Kidney (tissue), 14 donors: ENCODE data around the gene RIMS4. TPM values are rescaled to one million over a fixed set of nuclear protein-coding genes. Genes with fewer than 3 reads are reported as not detected.
A peak's percentile ranks its signal among the peaks of the same experiment; 100 is the strongest.

Experiments used
- DNase-seq, 5 donors: peaks; one replicate each; pipeline ENCODE4 v3.0.0-alpha.2; 2013 to 2020
- FAIRE-seq: peaks from 2 replicates; lab custom pipeline; 2012; peaks lifted over from hg19 to GRCh38; lab: Jason Lieb, UNC
- H3K27ac ChIP-seq, 2 donors: one replicate each; pipeline ENCODE4 v1.7.0; 2013; ENCODE audit warnings: low read depth in 2 of 2, low read length in 2 of 2, inconsistent platforms in 1 of 2
- H3K27me3 ChIP-seq: one replicate; pipeline ENCODE4 v1.7.1; 2013; ENCODE audit warnings: low read length, inconsistent platforms; ENCODE audit not compliant: control insufficient read depth, insufficient read depth
- H3K36me3 ChIP-seq, 3 donors: one replicate each; pipeline versions ENCODE4 v1.7.0 to v1.7.1; 2013; ENCODE audit warnings: low read length in 3 of 3, control low read depth in 1 of 3, inconsistent platforms in 1 of 3; ENCODE audit not compliant: insufficient read depth in 3 of 3, control insufficient read depth in 2 of 3
- H3K4me1 ChIP-seq, 3 donors: one replicate each; pipeline versions ENCODE4 v1.7.0 to v1.7.1; 2013; ENCODE audit warnings: low read length in 3 of 3, inconsistent platforms in 1 of 3, low read depth in 1 of 3; ENCODE audit not compliant: control insufficient read depth in 2 of 3, insufficient read depth in 2 of 3
- H3K4me3 ChIP-seq, 3 donors: one replicate each; pipeline versions ENCODE4 v1.7.0 to v1.8.1; 2013; ENCODE audit warnings: low read length in 3 of 3, control low read depth in 1 of 3, inconsistent platforms in 1 of 3
- H3K9ac ChIP-seq, 3 donors: one replicate each; pipeline versions ENCODE4 v1.7.0 to v1.7.1; 2013; ENCODE audit warnings: low read length in 3 of 3, control low read depth in 1 of 3, inconsistent platforms in 1 of 3
- H3K9me3 ChIP-seq, 3 donors: one replicate each; pipeline versions ENCODE4 v1.7.0 to v1.7.1; 2013; ENCODE audit warnings: low read length in 3 of 3, control low read depth in 1 of 3, inconsistent platforms in 1 of 3; ENCODE audit not compliant: control insufficient read depth in 2 of 3, insufficient read depth in 1 of 3
- intact Hi-C: fragments of 100-400 bp; cut with DNase I; formaldehyde crosslinking; loops from one replicate; pipeline ENCODE4 v1.11.1; 2022
- polyA plus RNA-seq: library from polyadenylated mRNA; stranded (reverse); fragments of 350-450 nt; fragmentation: Illumina TruSeq; extraction: RNeasy Lipid Tissue Mini Kit (QIAGEN cat#74804); gene quantifications from one replicate; pipeline ENCODE4 v1.2.3, GENCODE V29; 2014; ENCODE audit warnings: low read depth, low replicate concordance; ENCODE audit not compliant: insufficient read depth
- total RNA-seq: library from RNA; stranded (reverse); fragmentation: NEBNext Ultra II Directional; extraction: Animal tissue kit (Norgen Biotek cat#: 25700); gene quantifications from one replicate; pipeline ENCODE4 v1.2.1, GENCODE V29; 2021
- TF ChIP-seq, protein P1 (sequence below): IDR thresholded peaks from 3 replicates; pipeline ENCODE4 v1.5.1; 2012; ENCODE audit warnings: mild to moderate bottlenecking, moderate library complexity, borderline replicate concordance; ENCODE audit not compliant: insufficient read depth; ENCODE audit errors: extremely low read depth
- donor health status: control.
- donor health status: control.
- donor health status: control.
- donor health status: control.
- donor health status: control.
- donor health status: DM: yes; HTN: yes; CAD: no.
- donor health status: Normal renal cell carcinoma (clear cell type).

RIMS4 gene
- total and polyA plus RNA-seq, 2 donors from 2014 or later = 0.13 TPM; not detected in 1

DNA sequence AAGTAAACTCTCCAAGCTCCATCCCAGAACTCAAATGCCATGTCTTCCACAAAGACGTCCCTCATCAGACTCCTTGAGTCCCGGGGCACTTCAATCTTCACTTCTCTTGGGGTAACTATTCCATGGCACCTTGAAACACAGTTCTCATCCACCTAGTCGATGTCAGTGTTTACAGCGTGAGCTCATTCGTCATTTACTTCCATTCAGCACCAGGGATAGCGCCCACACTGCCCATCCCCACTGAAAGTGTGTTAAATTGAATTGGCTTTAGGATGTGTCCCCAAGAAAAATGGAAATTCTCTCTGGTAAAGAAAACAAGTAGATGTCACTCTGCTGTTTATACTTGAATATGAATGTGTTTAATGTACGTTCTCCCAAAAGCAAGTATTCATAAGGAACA lies 33.4 kb downstream of the RIMS4 start:
- Histone ChIP-seq H3K36me3 (no peaks in the 10 kb centered on the region), H3K27ac (no peak overlapping the region), H3K9ac (no peak overlapping the region), H3K9me3 (no peaks in the 10 kb centered on the region), H3K27me3 (no peaks in the 10 kb centered on the region), H3K4me3 (no peak overlapping the region), H3K4me1 (no peaks in the 10 kb centered on the region)
- FAIRE-seq (no peak), DNase-seq (peak in 3 of 5 donors; percentile 43 to 80 (median 73))
- TF ChIP-seq, protein P1, sequence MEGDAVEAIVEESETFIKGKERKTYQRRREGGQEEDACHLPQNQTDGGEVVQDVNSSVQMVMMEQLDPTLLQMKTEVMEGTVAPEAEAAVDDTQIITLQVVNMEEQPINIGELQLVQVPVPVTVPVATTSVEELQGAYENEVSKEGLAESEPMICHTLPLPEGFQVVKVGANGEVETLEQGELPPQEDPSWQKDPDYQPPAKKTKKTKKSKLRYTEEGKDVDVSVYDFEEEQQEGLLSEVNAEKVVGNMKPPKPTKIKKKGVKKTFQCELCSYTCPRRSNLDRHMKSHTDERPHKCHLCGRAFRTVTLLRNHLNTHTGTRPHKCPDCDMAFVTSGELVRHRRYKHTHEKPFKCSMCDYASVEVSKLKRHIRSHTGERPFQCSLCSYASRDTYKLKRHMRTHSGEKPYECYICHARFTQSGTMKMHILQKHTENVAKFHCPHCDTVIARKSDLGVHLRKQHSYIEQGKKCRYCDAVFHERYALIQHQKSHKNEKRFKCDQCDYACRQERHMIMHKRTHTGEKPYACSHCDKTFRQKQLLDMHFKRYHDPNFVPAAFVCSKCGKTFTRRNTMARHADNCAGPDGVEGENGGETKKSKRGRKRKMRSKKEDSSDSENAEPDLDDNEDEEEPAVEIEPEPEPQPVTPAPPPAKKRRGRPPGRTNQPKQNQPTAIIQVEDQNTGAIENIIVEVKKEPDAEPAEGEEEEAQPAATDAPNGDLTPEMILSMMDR = no peak
- intact Hi-C loops = no loop called here

DNA sequence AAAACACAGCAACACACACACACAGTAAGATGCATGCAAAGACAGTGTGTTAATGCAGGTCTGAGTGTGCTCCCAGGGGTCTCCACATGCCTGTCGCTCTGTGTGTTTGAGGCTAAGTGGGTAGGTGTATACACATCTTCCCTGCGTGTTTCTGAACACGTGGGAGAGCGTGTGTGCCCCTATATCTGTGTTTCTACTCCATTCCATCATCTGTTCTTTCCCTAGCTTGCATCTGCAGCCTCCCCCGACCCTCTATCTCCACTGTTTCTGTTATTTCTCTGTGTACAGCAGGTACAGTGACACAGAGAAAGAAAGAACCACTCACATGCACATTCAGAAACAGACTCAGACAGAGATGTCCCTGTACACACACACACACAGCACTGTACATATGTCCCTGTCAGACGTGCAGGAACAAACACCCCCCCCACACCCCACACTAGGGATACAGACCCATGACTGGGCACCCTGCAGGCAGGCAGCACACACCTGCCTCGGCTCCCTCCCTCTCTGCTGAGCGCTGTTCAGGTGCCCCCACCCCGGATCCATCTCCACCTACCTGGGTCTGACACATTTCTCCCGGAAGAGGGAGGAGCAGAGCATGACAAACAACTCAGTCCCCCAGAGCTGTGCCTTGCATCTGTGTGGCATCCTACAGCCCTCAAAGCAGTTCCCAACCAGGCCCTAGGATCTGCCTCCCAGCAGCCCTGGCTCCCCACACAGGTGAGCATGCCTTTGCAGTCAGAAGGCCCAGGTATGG lies 37.1 kb downstream of the RIMS4 start:
- TF ChIP-seq, protein P1 = no peak
- Histone ChIP-seq H3K9ac (no peak overlapping the region), H3K4me1 (no peaks in the 10 kb centered on the region), H3K27ac (no peak overlapping the region), H3K4me3 (no peak overlapping the region), H3K27me3 (no peaks in the 10 kb centered on the region), H3K9me3 (no peaks in the 10 kb centered on the region), H3K36me3 (no peaks in the 10 kb centered on the region)
- FAIRE-seq (no peak), DNase-seq (no peak)
- intact Hi-C loops = no loop called here

DNA sequence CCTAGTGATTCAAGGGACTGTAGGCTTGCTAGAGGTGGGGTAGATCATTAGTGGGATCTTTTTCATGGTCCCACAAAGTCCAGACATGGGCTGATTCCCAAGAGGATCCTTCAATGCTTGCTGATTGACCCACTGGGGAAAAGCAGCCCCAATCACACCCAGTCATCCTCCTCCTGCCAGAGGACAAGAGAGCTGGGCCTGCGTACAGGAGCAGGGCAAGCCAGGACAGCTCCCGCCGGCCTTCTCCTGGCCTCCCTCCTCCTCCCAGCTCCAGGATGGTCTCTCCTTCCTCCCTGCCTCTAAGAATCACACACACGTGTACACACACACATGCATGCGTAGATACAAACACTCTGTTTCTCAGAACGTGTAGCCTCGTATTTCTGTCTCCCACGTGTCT lies 37.7 kb downstream of the RIMS4 start:
- Histone ChIP-seq H3K36me3 (no peaks in the 10 kb centered on the region), H3K27ac (no peak overlapping the region), H3K27me3 (no peaks in the 10 kb centered on the region), H3K4me1 (no peaks in the 10 kb centered on the region), H3K9ac (no peak overlapping the region), H3K4me3 (no peak overlapping the region), H3K9me3 (no peaks in the 10 kb centered on the region)
- no peak for FAIRE-seq
- DNase-seq = no peak
- intact Hi-C loops = no loop called here
- TF ChIP-seq, protein P1 = no peak

DNA sequence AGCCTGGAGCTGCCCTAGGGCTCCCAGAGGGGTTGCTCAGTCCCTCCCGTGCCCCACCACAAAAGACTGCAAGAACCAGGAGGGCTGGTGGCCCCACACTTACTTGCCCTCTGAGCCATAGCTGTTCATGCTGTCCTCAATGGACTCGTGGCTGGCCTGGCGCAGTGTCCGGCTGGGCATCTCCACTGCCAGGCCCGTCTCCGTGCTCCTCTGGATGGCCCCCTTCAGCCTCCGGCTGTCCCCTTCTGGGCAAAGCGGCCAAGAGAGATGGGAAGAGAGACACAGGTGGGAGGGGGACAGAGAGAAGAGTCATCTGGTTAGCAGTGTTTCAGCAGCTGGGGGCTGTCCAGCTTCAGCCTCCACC lies 39.2 kb downstream of the RIMS4 start:
- H3K9me3 ChIP-seq = no peaks in the 10 kb centered on the region
- DNase-seq (no peak), FAIRE-seq (no peak)
- H3K4me3 ChIP-seq = no peak overlapping the region
- H3K4me1 ChIP-seq = no peaks in the 10 kb centered on the region
- TF ChIP-seq, protein P1 = no peak
- intact Hi-C loops = no loop called here
- no peaks in the 10 kb centered on the region for H3K36me3 ChIP-seq
- H3K9ac ChIP-seq = no peak overlapping the region
- no peaks in the 10 kb centered on the region for H3K27me3 ChIP-seq
- H3K27ac ChIP-seq = no peak overlapping the region
